CD4-positive, alpha-beta T cell treated with Interleukin-4 for 1 hour (primary cell): ENCODE measurements around the gene TMX4.

ENCODE experiments used
- DNase-seq, 2 donors: peaks; one replicate each; pipeline ENCODE4 v3.0.0-alpha.2; 2020 to 2022

The TMX4 gene

GRCh38 chr20:8018958-8019245, 659 bp downstream of the TMX4 start:
- peak; percentile 66 to 73 for DNase-seq

GRCh38 chr20:8012724-8013123, 6.8 kb downstream of the TMX4 start:
- no peak for DNase-seq

DNA sequence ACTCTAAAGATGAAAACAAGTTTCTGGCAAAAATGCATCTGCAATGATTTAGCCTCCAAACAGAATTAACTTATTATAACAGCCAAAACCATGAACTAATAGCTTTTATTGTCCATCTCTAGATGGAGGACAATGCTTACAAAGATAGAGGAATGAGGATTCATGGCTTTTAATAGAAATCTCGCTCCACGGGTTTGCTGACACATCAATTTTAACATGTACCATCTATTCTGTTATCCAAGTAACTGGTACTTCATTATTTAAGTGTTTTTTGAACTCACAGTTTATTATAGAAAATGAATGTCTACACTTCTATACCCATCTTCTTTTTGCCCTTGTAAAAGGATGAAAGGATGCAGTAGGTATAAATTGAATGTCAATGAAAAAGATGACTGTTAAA, 10.8 kb downstream of the TMX4 start:
- no peak for DNase-seq

- no peak for DNase-seq
These were observed 12.1 kb downstream of the TMX4 start for GRCh38 chr20:8007490-8007889.

GRCh38 chr20:8005575-8006366, 13.8 kb downstream of the TMX4 start:
- no peak for DNase-seq

GRCh38 chr20:8005033-8005432, 14.5 kb downstream of the TMX4 start:
- DNase-seq, result no peak

DNA sequence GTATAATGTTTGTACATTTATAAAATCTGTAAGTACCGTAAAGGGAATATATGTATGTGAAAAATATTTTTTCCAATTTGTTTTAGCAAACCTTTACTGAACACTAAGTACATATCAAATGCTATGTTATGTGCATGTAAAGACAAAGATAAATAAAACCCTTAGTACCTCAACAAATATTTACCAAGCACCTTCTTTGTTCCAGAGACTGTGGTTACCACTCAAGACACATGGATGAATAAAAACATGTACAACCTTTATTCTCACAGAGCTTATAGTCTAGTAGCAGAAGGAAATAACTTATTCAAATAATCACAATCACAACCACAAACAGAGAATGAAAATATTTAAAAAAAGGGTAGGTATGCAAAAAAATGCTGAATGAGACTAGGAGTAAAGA, 17.5 kb downstream of the TMX4 start:
- DNase-seq, result no peak

DNA sequence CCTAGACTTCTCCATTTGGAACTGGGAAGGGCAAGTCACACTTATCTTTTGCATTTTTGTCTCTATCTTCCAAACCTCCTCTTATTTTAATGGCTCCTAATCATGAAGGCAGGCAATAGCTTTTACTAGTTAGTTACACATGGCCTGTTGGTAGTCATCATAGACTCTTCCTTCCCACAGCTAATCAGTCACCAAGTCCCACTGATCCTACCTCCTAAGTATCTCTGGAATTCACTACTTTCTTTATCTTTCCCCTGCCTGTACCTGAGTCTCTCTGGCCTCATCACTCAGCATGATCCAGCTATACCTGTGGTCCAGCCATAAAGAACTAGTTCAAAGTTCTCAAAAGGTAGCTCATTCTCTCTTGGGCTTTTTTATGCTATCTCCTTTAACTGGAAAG, 18.8 kb downstream of the TMX4 start:
- no peak for DNase-seq

- no peak for DNase-seq
These were observed 22.7 kb downstream of the TMX4 start for GRCh38 chr20:7996898-7997297.

- no peak for DNase-seq
These were observed 24.8 kb downstream of the TMX4 start for GRCh38 chr20:7994809-7995208.

GRCh38 chr20:7993703-7994102, 25.9 kb downstream of the TMX4 start:
- DNase-seq, result no peak

DNA sequence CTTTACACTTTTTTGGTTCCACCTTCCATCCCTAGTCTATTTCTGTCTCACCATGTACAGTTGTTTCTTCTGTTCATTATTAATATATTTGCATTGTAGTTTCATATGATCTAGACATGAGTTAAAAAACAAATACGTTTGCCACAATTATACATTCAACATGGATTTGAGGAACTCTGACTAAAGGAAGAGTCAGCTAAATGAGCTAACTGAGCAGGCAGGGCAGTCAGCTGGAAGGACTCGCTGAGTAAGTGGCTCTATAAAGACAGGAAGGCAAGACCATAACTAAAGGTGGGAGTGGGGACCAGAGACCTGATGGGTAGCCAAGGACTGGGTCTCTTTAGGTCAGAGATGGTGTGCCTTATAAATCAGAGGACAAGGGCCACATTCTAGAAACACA, 26.3 kb downstream of the TMX4 start:
- DNase-seq, result no peak

DNA sequence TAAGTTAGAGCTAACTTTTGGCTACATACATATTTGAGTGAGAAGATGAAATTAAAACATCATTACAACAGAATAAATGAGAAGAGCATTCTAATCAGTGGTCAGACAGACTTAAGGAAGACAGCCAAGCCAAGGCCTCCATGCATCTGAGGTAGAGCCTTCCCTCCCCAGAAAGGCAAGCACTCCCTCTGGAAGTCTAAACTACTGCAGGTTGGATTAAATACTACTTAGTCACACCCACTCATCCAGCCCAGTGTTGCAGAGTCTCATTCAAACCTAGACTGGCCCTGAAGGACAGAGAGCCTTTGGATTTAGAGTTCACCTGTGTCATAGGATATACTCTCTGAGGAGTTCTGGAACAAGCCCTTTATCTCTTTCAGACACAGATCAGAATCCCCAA, 29.2 kb downstream of the TMX4 start:
- no peak for DNase-seq

- DNase-seq, result no peak
These were observed 30.2 kb downstream of the TMX4 start for GRCh38 chr20:7989379-7989778.

DNA sequence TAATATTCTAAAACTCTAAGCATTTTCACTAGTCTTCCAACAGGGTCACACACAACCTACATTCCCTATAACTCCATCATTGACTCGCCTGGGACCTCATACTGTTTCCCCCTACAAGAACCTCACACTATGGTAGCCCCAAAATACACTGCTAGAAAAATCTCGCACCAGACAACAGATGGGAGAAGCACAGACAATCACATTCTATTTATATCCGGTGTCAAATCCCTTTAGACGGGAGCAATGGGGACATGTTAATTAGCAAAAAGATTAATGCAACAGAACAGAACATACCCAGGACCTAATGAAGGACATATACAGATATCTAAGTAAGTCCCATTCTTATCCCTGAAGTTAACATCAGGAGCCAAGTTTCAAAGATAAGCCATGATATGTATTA, 33.6 kb downstream of the TMX4 start:
- no peak for DNase-seq

- DNase-seq, result no peak
These were observed 35.4 kb downstream of the TMX4 start for GRCh38 chr20:7984192-7984591.

DNA sequence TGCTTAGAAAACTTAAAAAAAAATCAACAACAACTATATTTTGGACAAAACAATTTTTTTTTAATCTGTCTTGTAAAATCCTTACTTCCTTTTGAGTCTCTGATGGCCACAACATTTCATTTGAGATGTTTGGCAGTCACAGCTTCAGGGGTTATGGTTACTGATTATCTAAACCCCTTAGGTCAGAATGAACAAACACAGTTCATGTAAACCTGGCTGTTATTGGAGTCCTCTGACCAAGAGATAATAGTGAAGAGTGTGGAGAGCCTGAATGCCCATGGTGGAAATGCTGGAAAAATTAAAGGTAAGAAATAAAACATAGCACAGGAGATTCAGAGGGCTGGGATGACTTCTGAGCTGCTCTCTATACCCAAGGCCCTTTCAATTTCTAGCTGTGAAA, 38.2 kb downstream of the TMX4 start:
- DNase-seq, result no peak

DNA sequence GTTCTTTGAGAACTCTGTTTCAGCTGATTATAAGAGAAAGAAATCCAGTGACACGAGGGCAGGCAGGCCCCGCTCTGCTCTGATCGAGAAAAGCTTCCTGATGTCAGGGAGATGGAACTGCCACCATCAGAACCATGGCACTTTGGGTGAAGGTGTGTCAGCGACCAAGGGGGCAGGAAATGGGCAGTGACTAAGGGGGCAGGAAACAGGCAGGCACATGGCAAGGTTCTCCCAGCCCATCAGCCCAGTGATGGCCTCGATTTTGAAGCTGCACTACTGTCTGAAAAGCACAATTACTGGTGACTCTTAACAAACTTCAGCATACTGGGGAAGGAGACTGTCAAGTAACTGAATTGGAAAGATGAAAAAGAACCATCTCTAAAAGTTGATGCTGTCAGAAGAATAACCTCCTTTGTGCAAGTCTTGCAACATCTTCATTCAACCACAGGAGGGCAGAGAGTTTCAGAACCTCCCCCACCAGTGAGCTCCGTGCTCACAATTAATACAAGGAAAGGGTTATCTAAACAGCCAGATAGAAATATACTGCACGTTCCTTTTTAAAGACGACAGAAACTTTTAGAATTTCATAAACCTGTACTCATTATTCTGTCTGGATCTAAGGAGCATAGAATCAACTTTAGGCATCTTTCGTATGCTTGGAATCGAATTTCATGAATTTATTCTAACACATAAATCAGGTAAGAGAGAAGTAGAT, 39.1 kb downstream of the TMX4 start:
- DNase-seq, result peak in 1 of 2 donors; percentile 32

DNA sequence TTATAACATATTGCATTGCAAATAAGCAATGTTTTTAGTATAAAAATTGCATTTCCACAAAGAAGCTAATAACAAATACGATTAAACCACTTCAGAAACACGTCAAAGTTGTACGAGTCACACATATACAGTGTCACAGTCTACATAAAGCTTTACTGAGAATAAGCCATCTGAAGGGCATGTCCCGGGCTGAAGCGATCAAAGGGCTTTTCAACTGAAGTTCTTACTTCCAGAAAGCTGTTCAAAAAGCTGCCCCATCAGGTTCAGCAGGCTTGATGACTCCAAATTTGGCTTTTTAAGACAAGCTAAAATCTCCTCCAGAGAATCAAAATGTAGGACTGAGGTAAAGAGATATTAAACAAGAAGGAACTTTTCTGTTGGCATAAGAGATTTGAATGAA, 41.9 kb downstream of the TMX4 start:
- no peak for DNase-seq

DNA sequence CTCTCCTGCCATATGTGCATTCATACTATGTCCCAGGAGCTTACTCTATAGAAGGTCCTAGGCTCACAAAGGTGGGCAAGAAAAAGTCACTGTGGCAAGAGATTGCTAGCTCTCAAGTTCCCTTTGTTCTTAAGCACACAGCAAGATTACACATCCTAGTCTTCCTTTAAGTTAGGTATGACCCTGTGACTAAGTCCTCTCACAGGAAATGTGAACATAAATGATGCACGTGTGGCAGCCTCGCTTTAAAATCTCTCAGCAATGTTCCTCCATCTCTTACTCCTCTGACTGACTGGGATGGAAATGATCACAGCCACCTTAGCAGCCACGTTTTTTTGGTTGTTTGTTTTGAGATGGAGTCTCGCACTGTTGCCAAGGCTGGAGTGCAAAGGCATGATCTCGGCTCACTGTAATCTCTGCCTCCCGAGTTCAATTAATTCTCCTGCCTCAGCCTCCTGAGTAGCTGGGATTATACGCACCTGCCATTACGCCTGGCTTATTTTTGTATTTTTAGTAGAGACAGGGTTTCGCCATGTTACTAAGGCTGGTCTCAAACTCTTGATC, 43.6 kb downstream of the TMX4 start:
- DNase-seq, result no peak

DNA sequence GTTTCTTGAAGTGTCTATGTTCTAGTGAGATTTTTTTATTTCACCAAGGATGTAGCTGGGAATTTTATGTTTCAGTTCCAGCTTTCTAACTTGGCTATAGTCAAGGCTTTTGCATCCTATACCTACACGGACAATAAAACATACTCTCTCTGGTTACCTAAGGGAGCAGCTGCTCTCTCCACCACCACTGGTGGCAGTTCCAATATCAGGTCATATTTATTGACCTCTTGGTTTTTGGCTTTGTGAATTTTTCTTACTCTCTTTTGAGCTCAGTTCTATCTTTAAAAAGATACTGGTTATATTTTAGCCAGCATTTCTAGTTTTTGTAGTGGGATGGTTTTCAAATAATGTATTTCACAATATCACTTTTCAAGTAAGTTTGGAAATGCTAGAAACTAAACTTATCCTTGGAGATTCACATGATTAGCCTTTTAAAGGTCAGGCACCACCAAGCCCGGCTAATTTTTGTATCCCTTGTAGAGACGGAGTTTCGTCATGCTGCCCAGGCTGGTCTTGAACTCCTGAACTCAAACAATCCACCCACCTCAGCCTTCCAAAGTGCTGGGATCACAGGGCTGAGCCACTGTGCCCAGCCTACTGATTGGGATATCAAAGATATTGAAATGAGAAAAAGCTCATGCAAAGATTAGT, 44.7 kb downstream of the TMX4 start:
- DNase-seq, result no peak

DNA sequence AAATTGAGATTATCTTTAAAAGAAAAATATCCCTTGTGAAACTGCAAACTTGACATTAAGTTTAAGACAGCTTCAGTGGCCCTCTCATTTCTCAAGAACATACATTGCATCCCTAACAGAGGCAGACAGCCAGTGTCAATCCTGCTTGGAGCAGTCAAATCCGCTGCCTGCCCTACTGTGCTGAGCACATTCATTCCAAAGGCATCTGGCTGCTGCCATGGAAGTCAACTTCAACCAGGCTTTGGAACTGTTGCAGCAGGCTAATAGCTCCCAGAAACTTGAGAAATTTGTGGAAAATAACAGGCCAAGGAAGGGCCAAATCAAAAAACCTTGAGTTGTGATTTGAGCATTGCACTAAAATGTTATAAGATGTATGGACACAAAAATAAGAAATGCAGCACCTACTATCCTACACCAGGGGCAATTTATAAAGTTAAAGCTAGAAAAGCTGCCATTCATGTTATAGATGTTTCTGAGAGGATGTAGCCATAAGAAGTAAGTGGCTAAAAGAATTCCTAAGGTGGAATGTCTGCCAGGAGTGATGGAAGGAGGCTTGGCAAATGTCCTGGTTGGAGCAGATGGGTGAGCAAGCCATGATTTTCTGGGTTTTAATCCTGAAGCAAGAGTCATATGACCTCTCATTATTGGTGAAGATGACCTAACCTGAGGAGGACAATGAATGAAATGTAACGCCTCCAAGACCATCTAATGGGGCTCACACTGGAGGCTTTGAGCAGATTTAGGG, 47.9 kb downstream of the TMX4 start:
- no peak for DNase-seq

GRCh38 chr20:7967199-7967844, 52.2 kb downstream of the TMX4 start:
- no peak for DNase-seq
